GM18508 (cell line): ENCODE results near the gene SEMA5A.
A peak's percentile ranks its signal among the peaks of the same experiment; 100 is the strongest.
"Not testable (repeated sequence)": the region's sequence is repeated elsewhere in the genome, so short reads cannot be mapped to it uniquely, and the experiment has no call there.

ENCODE experiments used
- ATAC-seq: cut with Tn5 transposase; IDR thresholded peaks from one replicate; pipeline ENCODE4 v1.9.1; 2021; ENCODE audit warnings: moderate number of reproducible peaks; ENCODE audit not compliant: insufficient read depth, unreplicated experiment

Gene SEMA5A

GRCh38 chr5:9408964-9409363, 136.9 kb downstream of the SEMA5A start:
- ATAC-seq: peak; percentile 24

DNA sequence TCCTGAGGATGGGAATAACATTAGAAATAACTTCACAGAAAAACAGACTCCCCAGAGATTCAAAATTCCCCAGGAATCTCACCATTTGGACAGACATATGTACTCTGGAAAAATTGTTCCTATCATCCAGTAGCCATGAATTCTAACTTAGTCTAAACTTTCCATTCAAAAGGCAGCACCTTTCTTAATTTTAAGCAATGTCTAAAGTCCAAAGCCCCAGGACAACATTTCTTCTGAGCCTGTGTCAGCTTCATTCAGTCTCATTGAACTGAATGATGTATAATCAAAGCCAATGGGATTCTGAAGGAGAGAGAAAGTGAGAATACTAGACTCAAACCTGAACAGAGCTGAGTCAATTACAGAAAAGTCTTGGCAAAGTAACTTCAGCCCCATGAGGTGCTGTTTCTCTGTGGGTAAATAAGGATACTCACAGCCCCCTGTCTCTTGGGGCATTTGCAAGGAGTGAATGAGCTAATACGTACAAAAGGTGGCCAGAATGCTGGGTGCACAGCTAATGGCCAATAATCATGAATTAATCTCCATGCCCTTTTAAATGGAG, 140.6 kb downstream of the SEMA5A start:
- peak; percentile 66 for ATAC-seq

- no peak for ATAC-seq
Observed at GRCh38 chr5:9401786-9402472, 143.9 kb downstream of the SEMA5A start.

DNA sequence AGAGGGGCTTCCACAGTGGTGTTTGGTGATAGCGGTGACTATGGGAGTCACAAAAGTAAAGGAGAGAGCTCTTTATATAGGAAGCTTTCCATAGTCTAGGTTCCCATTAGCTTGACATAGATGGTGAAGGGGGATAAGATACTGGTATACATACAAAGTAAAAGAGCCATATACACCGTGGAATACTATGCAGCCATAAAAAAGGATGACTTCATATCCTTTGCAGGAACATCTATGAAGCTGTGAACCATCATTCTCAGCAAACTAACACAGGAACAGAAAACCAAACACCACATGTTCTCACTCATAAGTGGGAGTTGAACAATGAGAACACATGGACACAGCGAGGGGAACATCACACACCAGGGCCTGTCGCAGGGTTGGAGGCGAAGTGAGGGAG, 146.1 kb downstream of the SEMA5A start:
- not testable (repeated sequence) for ATAC-seq

- no peak for ATAC-seq
Observed at GRCh38 chr5:9399094-9399493, 146.8 kb downstream of the SEMA5A start.

DNA sequence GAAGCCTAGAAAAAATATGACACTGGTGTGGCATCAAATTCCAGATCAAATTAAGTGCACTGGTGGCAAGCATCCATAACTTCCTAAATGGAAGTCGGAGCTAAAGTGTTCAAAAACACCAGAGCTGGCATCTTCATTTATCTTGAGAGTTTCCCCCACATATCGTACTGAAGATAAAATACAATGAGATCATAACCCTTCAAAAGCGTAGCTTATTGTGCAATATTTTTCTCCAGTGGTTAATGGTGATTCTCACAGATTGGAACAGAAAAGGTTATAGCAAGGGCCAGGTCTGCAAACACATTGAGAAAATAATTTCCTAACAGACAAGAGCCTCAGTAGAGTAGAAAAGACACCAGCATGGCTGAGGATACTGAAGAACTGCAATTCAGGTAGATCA, 147.6 kb downstream of the SEMA5A start:
- no peak for ATAC-seq

DNA sequence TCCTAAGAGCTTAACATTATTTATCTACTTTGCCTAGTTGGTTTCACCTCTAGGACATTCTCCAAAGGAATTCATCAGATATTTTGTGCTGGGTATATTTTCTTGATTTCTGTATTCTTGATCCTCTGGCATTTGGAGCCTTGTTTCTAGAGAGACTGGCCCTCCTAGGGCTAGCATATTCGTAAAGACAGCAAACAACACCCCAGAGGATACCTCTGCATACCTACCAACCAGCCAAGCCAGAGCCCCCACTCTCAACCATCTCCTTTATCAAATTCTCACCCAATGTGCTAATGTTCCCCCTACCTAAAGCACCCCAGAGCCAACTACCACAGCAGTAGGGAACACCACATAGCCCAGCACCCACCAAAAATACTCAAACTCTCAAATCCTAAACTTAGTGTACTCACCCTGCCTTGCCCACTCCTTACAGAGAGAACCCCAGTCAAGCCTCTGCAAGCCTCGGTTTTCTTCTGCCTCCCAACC, 149.5 kb downstream of the SEMA5A start:
- ATAC-seq: no peak

DNA sequence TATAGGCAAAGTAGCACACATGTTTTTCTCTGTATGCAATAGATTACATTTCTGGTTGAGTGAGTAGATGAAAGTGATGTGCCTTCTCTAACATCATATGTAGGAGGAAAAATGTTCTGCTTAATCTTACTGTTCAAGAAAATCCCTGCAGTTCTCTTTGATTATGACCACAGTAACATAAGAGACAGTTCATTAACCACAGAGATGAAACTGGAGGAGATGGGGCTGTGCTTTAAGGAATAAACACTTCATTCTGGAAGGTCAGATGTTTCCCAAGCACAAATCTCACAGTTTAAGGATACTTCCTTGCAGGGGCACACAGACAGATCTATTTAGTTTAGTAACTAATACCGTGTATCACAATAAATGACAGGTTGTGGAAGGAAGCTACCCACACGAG, 150.2 kb downstream of the SEMA5A start:
- ATAC-seq: no peak

DNA sequence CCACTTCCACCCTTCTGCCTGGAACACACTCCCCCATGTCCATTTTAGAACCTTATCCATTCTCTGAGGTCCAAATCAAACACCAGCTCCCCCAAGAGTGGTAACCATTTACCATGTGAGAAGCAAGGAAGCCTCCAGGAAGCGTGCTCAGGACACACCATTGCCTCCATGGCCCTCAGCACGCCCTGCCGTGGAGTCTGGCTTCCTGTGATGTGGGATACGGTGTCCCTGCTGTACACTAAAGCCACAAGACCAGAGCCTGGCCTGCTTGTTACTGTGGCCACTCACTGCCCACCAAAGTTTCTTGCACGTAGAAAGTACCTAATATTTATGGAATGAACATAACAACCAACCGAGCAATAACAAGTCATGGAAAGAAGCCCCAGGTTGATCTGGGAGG, 151.7 kb downstream of the SEMA5A start:
- ATAC-seq: no peak

DNA sequence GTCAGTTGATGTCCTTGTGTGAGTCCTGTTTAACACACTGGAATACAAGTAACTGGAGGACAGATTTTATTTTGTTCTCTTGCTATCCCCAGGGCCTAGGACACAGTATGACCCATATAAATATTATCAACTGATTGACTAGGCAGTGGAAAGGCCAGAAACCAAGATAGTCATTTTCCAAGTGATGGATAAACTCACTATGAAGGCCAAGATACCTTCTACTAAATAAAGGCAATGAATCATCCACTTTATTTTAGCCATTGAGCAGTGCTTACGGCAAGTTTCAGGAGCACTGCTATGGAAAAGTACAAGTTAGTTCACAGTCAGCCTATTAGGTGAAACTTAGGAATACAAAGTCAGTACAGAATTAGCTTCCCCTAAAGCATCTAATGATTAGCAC, 153.2 kb downstream of the SEMA5A start:
- ATAC-seq: no peak

DNA sequence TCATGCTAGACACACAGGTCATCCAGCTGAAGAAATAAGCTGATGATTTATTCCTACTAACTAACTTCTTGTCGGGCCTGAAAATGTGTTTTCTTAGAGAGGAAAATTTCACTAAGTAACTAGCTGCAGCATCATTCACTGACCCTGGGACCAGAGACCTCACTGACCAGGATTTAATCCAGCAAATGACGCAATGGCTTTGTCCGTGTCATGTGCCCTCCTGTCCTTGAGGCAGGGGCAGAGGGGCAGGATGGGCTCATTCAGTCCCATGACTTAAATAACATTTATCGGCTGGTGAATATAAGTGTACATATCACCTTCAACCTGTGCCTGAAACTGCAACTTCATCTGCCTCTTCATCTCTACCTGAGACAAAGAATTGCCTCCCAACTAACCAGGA, 154.8 kb downstream of the SEMA5A start:
- no peak for ATAC-seq

DNA sequence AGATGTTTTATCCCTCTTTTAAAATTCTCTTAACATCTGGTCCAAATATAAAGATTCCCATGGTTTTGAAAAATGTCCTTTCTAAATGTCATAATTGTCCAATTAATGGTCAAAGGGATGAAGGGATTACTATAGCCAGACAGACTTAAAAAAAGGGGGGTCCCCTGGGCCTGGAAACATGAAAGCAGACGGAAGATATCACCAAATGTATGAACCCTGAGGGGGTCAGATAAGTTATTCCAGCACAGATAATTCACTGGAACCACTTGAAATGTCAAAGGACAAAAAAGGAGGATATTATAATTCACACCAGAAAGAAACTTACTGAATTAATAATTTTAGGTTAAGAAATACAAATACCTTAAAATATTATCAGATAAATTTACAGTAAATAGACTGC, 155.8 kb downstream of the SEMA5A start:
- no peak for ATAC-seq

DNA sequence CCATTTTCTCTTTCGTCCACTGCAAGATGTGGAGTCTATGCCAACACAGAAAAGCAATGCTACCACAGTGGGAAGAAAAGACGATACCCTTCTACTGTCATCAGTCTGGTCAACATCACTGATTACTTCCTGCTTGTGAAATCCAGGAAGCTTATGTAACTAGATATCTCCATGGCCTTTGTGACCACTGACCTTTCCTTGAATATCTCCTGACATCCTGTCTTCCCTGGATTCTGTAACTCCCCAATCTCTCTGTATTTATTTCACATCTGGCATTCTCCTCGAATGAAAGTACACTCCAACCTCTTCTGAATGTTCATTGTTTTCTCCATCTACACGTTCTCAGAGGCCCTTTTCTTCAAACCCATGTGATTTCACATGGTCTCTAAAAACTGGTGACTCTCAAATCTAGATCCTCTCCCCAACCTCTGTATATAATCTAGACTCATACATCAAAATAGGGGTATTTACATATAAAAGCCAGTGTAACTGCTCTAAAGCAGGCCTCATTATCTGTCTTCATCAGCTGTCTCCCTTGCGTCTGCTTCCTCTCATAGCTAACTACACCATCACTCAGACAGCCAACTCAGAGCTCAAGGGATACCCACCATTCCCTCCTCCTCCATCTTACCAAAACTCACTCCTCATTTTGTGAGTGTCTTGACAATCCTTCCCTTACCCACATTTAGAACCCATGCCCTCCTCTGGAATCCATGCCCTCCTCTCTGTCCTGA, 156.8 kb downstream of the SEMA5A start:
- no peak for ATAC-seq

GRCh38 chr5:9387879-9388278, 158.0 kb downstream of the SEMA5A start:
- no peak for ATAC-seq

- no peak for ATAC-seq
Observed at GRCh38 chr5:9386945-9387344, 158.9 kb downstream of the SEMA5A start.

DNA sequence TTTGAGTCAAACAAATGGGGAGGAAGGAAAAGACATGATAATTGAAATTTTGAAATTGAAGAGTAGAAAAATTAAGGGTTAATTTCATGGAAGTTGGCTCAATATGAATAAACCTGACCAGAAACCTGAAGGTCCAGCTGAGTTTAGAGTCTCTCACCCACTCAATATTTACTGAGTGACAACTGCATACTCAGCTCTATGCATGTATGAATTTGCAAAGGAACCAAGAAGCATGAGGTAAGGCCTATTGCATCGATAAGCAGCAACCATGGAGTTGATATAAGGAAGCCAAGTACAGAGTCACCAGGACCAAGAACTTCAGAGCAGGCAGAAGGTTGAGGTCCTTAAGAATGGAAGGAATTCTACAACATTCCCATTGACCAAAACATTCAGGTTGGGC, 163.4 kb downstream of the SEMA5A start:
- ATAC-seq: no peak

DNA sequence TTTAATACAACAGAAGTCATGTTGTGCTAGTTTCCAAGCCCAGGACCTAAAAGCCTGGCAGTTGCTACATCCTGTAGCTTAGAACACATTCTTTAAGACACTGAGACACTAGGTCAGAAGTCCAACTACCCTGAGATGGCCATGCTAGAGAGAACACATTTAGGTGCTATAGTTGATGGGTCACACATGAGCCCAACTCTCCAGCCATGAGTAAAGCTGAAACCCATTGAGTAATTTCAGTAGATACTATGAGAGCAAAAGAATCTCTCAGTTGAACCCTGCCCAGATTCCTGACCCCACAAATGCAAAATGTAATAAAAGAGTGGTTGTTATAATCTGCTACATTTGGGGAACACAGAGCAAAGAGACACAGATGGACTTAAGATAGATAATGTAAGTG, 164.4 kb downstream of the SEMA5A start:
- ATAC-seq: peak; percentile 98

DNA sequence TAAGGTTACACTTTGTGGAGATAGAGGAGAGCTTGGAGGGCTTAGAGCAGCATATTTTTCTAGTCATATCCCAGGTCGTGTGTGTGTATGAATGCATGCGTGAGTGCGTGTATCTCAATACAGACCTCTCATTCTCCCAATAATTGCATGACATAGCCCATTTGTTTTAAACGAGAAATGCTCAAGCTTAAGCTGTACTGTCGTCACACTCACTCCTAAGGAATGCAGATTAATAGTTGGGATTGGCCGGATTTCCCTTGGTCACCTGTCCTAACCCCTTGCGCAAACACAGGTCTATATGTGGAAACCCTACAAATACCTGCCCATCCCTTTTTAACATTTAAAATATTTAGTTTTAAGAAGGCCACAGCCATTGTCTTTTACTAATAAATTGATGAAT, 165.8 kb downstream of the SEMA5A start:
- ATAC-seq: no peak

DNA sequence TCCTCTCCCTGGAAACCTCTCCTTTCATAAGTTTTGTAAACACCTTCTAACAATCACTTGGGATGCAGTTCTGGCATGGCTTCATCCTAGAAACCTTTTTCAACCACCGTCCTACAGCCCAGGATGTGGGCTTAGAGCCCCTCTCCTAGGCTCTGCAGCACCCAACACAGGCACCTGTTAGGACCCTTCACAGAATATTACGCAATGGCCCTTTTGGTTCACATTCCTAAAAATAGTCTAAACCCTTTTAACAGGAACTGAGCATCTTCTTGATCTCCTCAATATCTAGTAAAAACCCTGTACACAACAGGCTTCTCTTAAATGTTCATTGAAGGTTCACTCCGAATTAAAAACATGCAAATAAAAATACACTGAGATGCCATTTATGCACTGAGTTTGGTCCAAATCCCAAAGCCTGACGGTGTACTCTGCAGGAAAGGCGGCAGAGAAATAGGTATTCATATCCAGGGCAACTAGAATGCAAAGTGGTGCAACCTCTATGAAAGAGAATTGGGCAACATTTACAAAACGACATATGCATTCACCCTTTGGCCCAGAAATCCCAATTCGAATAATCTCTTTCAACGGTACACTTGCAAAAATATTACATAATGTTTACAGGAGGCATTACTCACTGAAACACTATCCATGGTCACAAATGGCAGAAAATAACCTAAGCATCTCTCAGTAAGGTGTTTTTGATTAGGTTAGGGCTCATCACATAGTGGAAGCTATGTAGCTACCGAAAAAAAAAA, 169.3 kb downstream of the SEMA5A start:
- no peak for ATAC-seq

- ATAC-seq: no peak
Observed at GRCh38 chr5:9375756-9376155, 170.1 kb downstream of the SEMA5A start.

DNA sequence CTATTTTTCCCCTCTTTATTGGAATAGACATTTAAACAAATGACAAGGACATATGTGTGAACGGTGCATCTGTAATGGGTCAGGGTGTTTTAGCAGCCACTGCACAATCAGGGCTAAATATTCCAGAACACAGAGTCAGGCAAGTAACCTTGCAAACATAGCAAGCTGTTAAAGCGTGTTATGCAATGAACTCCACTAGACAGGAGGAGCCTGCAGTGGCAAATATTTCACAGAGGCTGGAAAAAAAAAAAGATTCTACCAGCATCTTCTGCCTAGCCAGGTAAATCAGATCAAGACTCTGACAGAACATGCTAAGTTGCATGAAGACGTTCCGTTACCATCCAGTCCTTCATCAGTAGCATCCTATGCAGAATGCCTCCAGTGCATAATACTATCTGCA, 171.8 kb downstream of the SEMA5A start:
- ATAC-seq: no peak
